ENCODE data around the gene TSPAN9.

Gene TSPAN9

DNA sequence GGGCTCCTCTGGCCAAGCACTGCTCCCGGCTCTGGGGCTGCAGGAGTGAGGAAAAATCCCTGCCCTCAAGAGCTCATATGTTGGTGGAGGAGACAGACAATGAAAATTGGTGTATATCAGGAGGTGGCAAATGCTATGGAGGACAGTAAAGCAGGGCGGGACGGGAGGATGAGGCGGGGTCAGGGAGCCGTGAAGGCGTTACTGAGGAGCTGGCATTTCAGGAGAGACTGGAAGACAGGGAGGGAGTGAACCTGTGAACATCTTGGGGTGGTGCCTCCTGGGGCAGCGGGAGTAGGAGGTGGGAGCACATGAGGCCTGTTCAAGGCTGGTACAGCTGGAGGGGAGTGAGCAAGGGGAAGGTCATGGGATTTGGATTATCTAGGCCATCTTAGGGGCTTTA, 26.6 kb downstream of the TSPAN9 start:
- no peak for DNase-seq

DNA sequence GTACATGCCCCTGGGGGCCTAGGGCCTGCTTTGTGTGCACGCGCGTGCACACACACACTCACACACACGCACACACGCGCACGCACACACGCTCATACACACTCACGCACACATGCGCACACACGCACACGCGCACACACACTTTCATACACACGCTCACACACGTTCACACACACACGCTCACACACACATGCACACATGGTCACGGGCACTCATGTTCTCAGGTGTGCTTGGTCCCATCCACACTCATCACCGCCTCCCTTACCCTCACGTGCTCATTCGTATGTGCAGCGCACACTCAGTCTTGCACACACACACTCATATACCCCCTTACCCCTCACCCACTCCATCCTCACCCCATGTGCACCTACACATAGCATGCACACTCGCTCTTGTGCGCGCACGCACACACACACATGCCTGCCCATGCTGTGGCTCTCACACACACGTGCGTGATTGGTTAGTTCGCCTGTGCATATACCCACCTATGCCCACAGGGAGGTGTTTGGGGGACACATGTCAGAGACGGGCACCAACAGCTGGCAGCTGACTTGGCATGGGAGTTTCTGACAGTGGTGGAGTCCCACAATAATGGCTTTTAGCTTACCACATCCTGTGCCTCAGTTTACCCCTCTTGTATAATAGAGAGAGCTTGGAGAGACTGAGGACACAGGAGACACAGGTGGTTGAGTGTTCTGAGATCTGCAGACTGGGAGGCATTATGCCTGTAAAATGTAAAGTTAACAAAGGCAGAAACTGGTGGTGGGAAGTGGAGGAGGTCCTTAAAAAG, 28.7 kb downstream of the TSPAN9 start:
- DNase-seq: no peak

DNA sequence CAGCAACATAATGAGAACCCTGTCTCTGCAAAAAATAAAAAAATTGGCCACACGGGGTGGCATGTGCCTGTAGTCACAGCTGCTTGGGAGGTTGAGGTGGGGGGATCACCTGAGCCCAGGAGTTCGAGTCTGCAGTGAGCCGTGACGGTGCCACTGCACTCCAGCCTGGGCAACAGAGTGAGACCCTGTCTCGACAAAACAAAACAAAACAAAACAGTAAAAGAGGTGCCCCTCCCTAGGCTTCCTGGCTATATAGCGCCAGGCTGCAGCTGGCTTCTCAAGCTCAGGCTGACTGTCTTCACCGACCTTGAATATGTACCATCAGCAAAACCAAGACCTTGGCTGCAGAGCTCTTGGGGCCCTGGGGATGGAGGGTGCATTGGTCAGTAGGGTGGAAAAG, 29.4 kb downstream of the TSPAN9 start:
- no peak for DNase-seq

DNA sequence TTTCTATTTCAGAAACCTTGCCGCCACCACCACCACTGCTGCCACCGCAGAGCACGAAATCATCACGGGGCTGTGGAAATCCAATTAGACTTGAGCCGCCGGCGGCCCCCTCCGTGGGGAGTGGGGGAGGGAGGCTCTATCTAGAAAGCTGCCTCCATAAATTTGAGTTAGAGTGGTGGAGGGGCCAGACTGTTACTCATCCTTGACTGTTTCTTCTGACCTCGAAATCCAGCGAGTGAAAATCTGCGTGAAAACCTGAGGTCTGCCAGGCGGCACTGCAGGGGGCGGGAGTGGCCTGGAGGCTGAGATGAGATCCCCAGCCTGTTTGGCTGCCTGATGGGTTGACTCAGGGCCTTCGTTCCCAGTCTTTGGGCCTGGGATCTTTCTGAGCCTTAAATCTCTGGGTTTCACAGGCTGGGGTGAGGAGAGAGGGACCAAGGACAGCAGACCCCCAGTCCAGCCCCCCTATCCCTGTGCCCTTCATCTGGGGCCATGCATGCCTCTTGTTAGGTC, 29.9 kb downstream of the TSPAN9 start:
- DNase-seq: no peak

DNA sequence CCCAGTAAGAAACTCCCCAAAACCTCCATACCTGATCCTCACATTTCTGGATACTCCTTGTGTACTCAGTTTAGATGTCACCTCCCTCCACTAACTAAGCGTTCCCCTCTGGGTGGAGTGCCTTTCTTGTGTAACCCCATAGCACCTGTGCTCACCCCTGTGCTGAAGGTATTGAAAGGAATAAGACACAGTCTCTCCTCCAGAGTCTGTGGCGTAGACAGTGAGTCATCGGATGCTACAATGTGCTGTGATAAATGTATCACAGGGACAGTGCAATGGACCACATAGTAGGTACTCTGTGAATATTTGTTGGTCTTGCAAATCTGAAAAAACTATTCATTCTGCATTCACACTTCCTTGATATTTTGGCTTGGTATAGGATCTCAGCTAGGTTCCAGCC, 30.8 kb downstream of the TSPAN9 start:
- no peak for DNase-seq

DNA sequence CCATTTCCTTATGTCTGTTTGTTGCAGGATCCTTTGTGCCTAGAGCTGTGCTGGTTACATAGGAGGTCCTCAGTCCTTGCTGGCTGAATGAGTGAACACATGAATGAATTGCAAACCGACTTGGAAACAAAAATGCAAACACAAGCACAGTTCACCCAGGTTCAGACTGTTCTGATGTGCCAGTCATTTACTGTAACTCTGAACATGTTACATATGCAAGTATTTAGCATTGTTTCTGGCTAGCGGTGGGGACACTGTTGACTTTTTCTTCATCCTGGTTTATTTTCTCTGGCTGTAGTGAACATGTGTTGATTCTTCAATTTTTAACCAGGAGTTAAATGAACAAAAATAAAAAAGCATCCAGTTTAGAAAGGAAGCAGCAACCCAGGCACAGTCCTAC, 33.4 kb downstream of the TSPAN9 start:
- DNase-seq: no peak

DNA sequence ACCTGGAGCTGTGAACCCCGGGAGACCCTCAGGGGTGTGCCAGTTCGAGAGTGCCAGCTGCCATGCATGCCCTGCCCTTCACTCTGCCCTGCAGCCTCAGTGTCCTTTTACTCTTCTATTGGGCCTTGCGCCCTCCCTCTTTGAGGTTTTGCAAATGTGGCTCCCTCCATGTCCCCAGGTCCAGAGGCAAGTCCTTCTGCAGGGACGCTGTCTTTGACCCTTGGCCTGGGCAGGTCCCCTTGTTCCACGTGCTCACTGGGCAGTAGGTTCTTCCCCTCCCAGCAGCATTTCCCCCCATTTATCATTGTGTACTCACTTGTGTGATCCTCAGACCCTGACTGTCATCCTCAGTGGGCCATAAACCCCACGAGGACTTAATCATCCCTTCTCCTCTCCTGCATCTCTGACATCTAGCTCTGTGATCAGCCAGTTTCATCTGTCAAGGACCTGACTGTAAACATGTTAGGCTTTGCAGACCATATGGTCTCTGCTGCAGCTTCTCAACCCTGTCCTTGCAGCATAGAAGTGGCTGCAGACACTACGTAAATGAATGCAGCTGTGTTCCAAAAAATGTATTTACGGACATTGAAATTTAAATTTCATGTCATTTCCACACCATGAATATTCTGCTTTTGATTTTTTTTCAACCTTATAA, 36.6 kb downstream of the TSPAN9 start:
- no peak for DNase-seq

DNA sequence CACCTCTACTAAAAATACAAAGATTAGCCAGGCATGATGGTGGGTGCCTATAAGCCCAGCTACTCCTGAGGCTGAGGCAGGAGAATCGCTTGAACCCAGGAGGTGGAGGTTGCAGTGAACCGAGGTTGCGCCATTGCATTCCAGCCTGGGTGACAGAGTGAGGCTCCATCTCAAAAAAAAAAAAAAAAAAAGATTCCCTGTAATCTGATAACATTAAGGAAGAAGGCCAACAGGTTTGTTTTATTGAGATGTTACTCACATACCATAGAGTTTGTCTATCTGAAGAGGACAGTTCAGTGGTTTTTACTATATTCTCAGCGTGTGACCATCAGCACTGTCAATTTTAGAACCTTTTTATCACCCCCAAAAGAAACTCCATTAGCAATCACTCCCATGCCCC, 37.5 kb downstream of the TSPAN9 start:
- DNase-seq: no peak

DNA sequence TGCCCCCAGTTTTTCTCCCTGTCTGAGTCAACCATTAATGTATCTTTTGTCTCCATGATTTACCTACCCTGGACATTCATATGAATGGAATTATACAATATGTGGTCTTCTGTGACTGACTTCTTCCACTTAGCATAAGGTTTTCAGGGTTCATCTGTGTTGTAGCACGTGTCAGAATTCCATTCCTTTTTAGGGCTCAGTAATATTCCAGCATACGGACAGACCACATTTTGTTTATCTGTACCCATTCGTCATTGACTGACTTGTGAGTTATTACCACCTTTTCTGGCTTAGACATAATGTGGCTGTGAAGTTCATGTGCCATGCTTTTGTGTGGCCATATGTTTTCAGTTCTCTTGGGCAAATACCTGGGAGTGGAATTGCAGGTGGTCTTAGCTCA, 37.9 kb downstream of the TSPAN9 start:
- no peak for DNase-seq

DNA sequence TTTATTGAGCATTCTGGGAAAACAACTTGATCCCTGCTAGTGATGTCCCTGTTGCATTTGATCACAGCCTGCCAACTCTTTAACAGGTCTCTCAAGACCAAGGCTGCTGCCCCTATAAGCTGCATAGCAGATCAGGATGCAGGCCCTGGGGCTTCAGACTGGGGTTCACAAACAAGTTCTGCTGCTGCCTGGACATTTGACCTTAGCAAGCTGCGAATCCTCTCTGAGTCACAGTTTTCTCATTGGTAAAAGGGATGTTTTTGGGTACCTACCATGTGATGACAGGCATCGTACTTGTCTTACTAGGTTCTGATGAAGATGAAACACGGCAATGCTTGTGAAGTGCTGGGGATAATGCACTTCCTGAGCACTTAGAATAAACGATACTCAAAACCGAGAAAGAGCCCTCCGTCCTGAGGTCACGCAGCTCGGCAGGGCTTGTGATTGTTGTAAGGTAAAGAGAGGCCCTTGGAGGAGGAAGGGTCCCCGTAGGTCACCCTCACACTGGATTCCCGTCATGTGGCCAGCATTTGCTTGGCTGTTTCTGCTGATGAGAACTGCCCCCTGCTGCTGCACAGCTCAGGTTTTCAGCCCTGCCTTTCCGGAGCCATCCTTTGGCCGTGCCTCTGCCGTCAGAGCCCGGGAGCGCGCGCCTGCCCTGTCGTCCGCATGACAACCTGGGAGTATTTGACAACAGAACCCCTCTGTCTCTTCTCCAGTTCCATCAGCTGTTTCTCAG, 39.1 kb downstream of the TSPAN9 start:
- no peak for DNase-seq

DNA sequence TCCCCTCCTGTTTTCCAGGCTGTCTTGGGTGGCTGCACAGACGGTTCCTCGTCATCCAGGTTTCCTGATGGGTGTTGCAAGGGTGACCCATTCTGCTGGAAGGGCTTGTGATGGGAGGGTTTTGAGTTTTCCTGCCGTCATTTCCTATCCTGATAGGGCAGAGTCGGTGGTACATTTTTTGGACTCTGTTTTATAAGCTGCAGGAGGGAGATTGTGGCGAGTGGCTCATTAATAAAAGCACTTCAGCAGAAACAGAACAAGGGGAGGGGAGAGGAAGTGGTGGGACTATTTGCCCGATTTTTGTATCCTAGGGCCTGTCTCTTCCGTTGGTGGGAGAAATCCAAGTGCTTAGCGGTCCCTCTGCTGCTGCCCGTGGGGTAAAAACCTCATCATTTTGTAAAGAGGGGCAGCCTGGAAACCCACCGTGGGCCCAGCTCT, 40.0 kb downstream of the TSPAN9 start:
- no peak for DNase-seq

DNA sequence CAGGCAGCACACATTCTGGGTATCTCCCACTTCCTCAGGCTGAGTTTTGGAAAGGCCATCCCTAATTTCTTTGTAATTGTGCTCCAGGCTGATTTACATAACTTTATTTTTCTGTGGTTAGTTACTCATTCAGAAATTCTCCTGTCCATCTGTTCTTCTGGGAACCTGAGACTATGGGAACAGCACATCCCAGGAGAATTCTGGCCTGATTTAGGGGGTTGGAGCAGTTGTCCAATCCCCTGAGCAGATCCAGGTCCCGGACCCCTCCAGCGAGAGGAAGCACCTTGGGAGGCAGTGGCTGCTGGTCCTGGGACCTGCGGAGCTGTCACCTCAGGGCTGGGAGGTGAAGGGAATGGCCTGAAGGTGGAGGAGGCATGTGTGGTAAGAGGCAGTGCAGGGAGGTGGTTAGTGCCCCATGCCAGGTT, 40.4 kb downstream of the TSPAN9 start:
- DNase-seq: no peak

DNA sequence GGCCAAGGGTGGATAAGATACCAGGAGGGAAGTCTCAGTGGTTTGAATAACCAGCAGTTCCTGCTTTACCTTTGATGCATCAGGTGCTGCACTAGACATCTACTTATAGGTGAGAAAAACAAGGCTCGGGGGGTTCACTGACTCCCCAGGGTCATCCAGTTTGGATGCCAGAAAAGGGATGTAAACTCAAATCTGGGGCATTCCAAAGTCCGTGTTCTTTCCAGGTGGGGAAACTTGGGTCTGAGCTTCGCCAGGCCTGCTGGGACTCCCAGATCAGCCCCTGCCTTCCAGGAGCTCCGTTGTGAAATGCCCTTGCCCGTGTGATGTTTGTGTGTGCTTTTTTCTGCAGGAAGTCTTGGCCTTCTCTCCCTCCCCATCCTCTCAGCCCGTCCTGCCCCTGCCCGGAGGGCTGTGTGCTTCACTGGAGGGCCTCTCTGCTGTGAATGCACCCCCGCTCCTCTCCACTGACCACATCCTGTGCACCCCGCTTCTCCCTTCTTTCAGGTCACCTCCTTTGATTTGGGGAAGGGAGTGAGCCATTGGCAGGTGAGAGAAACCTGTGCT, 42.1 kb downstream of the TSPAN9 start:
- no peak for DNase-seq

DNA sequence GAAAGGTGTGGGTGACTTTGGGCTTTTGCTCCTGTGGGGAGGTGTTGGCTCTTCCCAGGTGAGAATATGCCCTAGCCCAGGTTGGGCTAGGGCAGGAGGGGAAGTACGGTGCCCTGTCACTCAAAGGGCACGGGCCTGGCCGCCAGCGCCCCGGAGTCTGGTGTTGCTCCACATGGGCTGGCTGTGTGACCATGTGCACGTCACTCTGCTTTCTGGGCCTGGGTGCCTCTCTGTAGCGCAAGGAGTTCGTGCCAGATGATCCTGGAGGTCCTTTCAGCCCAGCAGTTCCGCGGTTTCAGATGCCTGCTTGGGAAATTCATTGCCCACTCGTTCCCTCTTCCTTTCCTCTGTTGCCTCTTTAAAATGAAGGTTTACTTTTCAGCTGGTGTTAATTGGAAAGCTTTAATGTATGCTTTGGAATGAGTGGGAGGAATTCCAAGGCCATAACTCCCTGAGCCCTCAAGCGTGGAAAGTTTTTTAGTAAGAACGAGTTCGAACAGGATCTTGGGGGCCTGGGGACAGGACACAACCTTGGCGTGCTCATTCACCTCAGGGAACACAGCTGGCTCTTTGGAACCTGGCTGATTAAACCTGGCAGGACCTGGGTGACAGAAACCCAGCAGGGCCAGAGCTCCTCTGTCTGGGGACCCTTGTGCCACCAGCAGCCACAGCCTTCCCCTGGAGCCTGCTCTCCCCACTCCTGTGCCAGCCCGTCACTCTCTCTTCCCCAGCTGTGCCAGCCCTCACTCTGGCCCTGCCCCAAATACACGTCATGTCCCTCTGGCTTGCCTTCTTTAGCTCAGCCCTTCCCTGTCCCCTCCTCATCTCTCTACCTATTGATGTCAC, 42.8 kb downstream of the TSPAN9 start:
- DNase-seq: no peak

DNA sequence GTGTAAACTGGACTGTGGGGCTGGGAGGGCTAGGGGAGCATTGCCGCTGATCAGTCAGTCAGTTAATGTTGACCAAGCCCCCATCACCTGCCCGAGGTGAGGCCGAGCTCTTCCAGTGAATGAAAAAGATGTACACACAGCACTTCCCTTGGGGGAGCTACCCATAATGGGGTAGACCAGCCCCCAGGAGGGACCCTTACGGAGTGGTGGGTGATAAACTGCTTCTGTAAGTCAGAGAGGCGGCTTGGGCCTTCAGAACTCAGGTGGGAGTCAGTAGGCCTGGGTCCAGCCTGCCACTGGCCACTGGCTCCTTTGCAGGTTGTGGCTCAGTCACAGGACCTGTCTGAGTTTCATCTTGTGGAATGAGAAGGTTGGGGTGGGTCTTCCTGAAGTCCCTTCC, 43.5 kb downstream of the TSPAN9 start:
- no peak for DNase-seq

DNA sequence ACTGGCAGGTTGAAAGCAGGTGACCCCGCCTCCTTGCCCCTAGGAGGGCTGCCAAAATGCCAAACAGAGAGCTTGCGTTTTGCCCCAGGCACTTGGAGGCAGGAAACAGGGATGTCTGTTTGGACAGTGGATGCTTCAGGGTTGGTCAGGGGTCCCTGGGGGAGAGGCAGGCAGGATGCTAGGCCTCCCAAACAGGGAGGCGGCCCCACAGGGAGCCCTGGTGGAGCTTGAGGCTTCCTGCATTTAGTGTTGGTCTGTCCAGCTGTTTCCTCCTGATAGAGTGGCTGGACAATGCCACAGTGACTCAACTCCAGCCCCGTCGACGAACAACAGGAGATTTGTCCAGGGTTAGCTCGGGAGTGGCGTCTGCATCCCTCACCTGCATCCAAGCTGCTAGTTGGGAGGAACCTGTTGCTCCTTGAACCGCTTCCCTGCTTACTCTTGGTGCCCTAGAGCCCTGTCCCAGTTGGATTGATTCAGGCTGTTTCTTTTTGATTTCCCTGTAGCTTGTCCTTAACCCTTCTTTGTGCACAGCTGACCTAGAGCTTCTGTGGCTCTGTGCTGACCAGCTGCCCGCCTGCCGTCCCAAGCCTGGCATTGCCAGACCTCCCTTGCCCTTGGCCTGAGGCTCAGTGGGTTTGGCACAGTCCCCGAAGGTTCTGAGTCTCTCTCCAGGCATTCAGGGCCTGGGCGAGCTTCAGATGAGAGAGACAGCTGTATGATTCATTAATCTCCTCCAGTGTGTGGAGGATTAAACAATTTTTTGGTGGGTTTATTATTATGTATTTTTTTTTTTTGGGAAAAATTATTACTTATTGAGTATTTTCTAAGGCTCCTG, 45.9 kb downstream of the TSPAN9 start:
- DNase-seq: no peak

DNA sequence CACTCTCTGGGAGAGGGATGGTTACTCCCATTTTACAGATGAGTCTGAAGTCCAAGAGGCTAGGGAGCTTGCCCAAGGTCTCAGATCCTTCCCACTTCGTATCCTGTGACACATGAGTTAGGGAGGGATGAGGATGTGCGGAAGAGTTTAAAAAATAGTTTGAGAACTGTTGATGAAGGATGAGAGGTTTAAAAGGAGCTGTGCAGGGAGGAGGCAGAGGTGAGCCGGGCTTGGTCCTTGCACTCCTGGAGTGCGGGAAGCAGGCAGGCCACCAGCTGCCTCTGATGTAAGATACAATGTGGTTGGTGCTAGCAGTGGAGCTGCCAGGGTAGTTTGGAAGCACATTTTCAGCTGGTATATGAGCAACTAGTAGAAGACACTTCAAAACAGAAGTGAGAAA, 46.5 kb downstream of the TSPAN9 start:
- DNase-seq: no peak

DNA sequence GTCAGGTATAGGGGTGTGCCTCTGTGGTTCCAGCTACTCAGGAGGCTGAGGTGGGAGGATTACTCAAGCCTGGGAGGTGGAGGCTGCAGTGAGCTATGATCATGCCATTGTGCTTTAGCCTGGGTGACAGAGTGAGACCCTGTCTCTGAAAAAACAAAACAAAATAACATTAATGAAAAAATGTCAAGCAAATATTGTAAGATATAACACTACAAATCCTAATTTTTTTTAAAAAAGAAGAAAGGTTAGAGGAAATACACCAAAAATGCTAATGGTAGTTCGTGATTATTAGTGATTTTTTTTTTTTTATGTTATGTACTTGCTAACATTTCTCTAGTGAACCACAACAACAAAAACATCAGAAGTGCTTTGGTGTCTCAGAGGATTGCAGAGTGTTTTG, 47.7 kb downstream of the TSPAN9 start:
- DNase-seq: no peak

DNA sequence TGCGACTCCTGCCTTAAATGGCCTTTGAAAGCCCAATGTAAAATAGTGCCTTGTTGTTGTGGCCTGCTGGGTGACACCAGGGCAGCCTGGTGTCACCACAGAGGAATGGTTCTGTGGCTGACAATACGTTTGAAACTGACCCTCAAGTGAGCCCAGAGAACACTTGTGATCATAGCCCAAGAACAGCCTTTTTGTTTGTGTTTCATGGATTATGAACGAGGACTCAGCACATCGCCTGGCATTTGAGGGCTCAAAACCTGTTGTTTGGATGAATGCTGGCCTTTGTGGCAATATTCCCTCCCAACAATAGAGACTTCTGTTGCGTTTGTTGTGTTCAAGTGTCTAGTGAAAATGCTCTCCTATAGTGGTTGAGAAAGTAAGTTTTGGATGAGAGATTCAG, 48.5 kb downstream of the TSPAN9 start:
- no peak for DNase-seq

DNA sequence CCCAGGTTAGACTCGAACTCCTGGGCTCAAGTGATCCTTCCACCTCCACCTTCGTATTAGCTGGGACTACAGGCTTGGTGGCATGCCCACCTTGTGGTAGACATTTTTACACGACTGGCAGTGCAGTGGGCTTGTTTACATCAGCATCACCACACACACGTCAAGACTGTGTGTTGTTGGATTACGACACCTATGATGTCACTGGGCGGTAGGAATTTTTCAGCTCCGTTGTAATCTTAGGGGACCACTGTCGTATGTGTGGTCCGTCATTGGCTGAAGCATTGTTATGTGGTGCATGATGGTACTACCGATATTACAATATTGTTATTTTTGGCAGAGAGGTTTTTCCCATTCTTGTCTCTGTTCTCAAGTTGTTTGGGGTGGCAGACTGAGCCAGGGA, 50.7 kb downstream of the TSPAN9 start:
- DNase-seq: no peak

DNA sequence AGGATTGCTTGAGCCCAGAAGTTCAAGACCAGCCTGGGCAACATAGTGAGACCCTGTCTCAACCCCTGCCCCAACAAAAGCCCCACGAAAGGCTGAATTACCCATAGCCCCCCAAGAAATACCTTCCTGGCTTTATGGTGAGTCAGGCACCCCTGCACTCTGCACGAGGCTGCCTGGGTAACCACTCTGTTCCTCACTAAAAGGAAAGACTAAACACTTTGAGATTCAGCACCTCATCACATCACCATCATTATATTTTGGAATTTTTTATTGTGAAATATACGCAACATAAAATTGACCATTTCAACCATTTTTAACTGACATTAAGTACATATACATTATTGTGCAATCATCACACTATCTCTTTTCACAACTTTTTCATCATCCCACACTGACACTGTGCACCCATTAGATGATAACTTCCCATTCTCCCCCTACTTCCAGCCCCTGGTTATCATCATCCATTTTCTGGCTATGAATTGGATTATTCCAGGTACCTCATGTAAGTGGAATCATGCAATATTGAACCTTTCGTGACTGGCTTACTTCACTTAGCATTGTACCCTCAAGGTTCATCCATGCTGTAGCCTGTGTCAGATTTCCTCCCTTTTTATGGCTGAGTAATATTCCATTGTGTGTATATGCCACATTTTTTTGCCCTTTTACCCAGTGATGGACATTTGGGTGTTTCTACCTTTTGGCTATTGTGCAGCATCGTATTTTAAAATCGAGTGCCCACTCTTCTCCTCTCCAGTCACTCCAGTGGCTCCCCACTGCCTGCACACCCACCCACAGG, 51.5 kb downstream of the TSPAN9 start:
- no peak for DNase-seq

Data from NCI-H1092 (cell line).